ENCODE measurements around the gene GNAT2. TPM values are rescaled to one million over a fixed set of nuclear protein-coding genes. Genes with fewer than 3 reads are reported as not detected.

GNAT2 gene
- total and polyA plus RNA-seq, 2 donors (not counting 1 experiment from before 2014, with no cell fraction given) = 0.17 to 0.22 TPM

- peaks cover 98% of the 10 kb centered on the region for H3K79me2 ChIP-seq (ENCODE audit: control insufficient read depth, insufficient read depth, low read length)
- TF ChIP-seq CTCF (conservative IDR thresholded peaks at IDR 0.05 in 1 of 2, IDR thresholded peaks at IDR 0.05 in 1 of 2; ENCODE audit: low read depth in 1 of 2, low read length in 2 of 2) (no peak), EZH2 (IDR thresholded peaks at IDR 0.05; ENCODE audit: low read length, missing control alignments) (no peak)
- H3K4me2 ChIP-seq (ENCODE audit: extremely low read depth, insufficient read depth, low read length) = no peak overlapping the region
- no peak overlapping the region for H3K27ac ChIP-seq (ENCODE audit: insufficient read depth, low read length)
- H2AFZ ChIP-seq (ENCODE audit: low read length) = no peak overlapping the region
- H3K9me3 ChIP-seq (ENCODE audit: control insufficient read depth, insufficient read depth, low read depth, low read length) = no peaks in the 10 kb centered on the region
- no peak overlapping the region for H3K9ac ChIP-seq (ENCODE audit: insufficient read depth, low read length)
- H3K27me3 ChIP-seq (ENCODE audit: control insufficient read depth, insufficient read depth, low read length) = no peaks in the 10 kb centered on the region
- H3K4me3 ChIP-seq (replicated peaks in 1 of 4; ENCODE audit: control extremely low read depth in 1 of 4, insufficient read depth in 1 of 4, low read depth in 3 of 4, low read length in 4 of 4) = no peak overlapping the region
- H3K36me3 ChIP-seq (ENCODE audit: control insufficient read depth, insufficient read depth, low read length) = no peaks in the 10 kb centered on the region
- DNase-seq (ENCODE audit: low read depth in 2 of 2) = no peak
- H4K20me1 ChIP-seq (ENCODE audit: control insufficient read depth, extremely low read depth, insufficient read depth, low read length) = no peaks in the 10 kb centered on the region
- H3K4me1 ChIP-seq (ENCODE audit: control insufficient read depth, extremely low read depth, insufficient read depth, low read length) = peaks cover 6% of the 10 kb centered on the region
Observed at GRCh38 chr1:109556563-109556962, 62.9 kb downstream of the GNAT2 start.

Other genes starting within 250 kb of the GNAT2 start
- gene SORT1, start 221.7 kb downstream of the GNAT2 start, total RNA-seq = 12.8 and 37.5 TPM in 2 replicates
- 17.0 and 27.5 TPM in 2 replicates for gene SORT1, start 221.7 kb downstream of the GNAT2 start, polyA plus RNA-seq
- 39.0 and 41.0 TPM in 2 replicates for gene PSMA5, start 193.2 kb downstream of the GNAT2 start, total RNA-seq
- gene PSMA5, start 193.2 kb downstream of the GNAT2 start, polyA plus RNA-seq = 142 and 145 TPM in 2 replicates
- gene SYPL2, start 153.1 kb downstream of the GNAT2 start, total RNA-seq = 0.26 and 1.7 TPM in 2 replicates
- gene SYPL2, start 153.1 kb downstream of the GNAT2 start, polyA plus RNA-seq = 1.8 and 1.9 TPM in 2 replicates
- gene ATXN7L2, start 135.7 kb downstream of the GNAT2 start, total RNA-seq = 1.5 and 2.0 TPM in 2 replicates
- 0.86 and 1.6 TPM in 2 replicates for gene ATXN7L2, start 135.7 kb downstream of the GNAT2 start, polyA plus RNA-seq
- gene CYB561D1, start 125.5 kb downstream of the GNAT2 start, total RNA-seq = 5.1 and 6.6 TPM in 2 replicates
- 4.7 and 5.1 TPM in 2 replicates for gene CYB561D1, start 125.5 kb downstream of the GNAT2 start, polyA plus RNA-seq
- 1.8 and 2.5 TPM in 2 replicates for gene AMIGO1, start 109.9 kb downstream of the GNAT2 start, total RNA-seq
- 0.40 and 0.57 TPM in 2 replicates for gene AMIGO1, start 109.9 kb downstream of the GNAT2 start, polyA plus RNA-seq
- gene GPR61, start 79.7 kb downstream of the GNAT2 start, total RNA-seq = 0.26 TPM in 1 of 2 replicates, not detected in the other
- 0.01 TPM in 1 of 2 replicates, not detected in the other for gene GPR61, start 79.7 kb downstream of the GNAT2 start, polyA plus RNA-seq
- 10.3 and 11.4 TPM in 2 replicates for gene GNAI3, start 71.0 kb downstream of the GNAT2 start, total RNA-seq
- gene GNAI3, start 71.0 kb downstream of the GNAT2 start, polyA plus RNA-seq = 12.9 and 14.4 TPM in 2 replicates
- gene AMPD2, start 221 bp upstream of the GNAT2 start, total RNA-seq = 40.6 and 51.9 TPM in 2 replicates
- 23.0 and 31.1 TPM in 2 replicates for gene AMPD2, start 221 bp upstream of the GNAT2 start, polyA plus RNA-seq
- 10.5 and 17.7 TPM in 2 replicates for gene GSTM4, start 36.5 kb upstream of the GNAT2 start, total RNA-seq
- 30.5 and 30.8 TPM in 2 replicates for gene GSTM4, start 36.5 kb upstream of the GNAT2 start, polyA plus RNA-seq
- 21.1 and 28.2 TPM in 2 replicates for gene GSTM2, start 48.4 kb upstream of the GNAT2 start, total RNA-seq
- 67.7 and 71.1 TPM in 2 replicates for gene GSTM2, start 48.4 kb upstream of the GNAT2 start, polyA plus RNA-seq
- gene GSTM1, start 68.2 kb upstream of the GNAT2 start, total RNA-seq = 14.4 TPM in 1 of 2 replicates, not detected in the other
- 0.55 and 38.0 TPM in 2 replicates for gene GSTM1, start 68.2 kb upstream of the GNAT2 start, polyA plus RNA-seq
- gene GSTM5, start 92.6 kb upstream of the GNAT2 start, total RNA-seq = 16.4 and 21.6 TPM in 2 replicates
- gene GSTM5, start 92.6 kb upstream of the GNAT2 start, polyA plus RNA-seq = 6.1 and 7.5 TPM in 2 replicates
- 37.0 and 51.4 TPM in 2 replicates for gene GSTM3, start 121.4 kb upstream of the GNAT2 start, total RNA-seq
- gene GSTM3, start 121.4 kb upstream of the GNAT2 start, polyA plus RNA-seq = 90.0 and 207 TPM in 2 replicates
- not detected in 2 replicates for gene EPS8L3, start 144.3 kb upstream of the GNAT2 start, total RNA-seq
- gene EPS8L3, start 144.3 kb upstream of the GNAT2 start, polyA plus RNA-seq = not detected in 2 replicates